ENCODE measurements around the gene EPHA7. TPM values are rescaled to one million over a fixed set of nuclear protein-coding genes. Genes with fewer than 3 reads are reported as not detected.

Gene EPHA7
- total and polyA plus RNA-seq, 2 donors (not counting 1 experiment from before 2014, with no cell fraction given): under 0.01 to 0.03 TPM

GRCh38 chr6:93243231-93243778 is 176.1 kb downstream of the EPHA7 start:
- H3K36me3 ChIP-seq (ENCODE audit: control insufficient read depth, insufficient read depth, low read length): no peaks in the 10 kb centered on the region
- H3K4me1 ChIP-seq (ENCODE audit: control insufficient read depth, extremely low read depth, insufficient read depth, low read length): no peaks in the 10 kb centered on the region
- no peak overlapping the region for H2AFZ ChIP-seq (ENCODE audit: low read length)
- H4K20me1 ChIP-seq (ENCODE audit: control insufficient read depth, extremely low read depth, insufficient read depth, low read length): no peaks in the 10 kb centered on the region
- no peaks in the 10 kb centered on the region for H3K79me2 ChIP-seq (ENCODE audit: control insufficient read depth, insufficient read depth, low read length)
- no peak overlapping the region for H3K4me2 ChIP-seq (ENCODE audit: extremely low read depth, insufficient read depth, low read length)
- no peak for DNase-seq (ENCODE audit: low read depth in 2 of 2)
- no peak for TF ChIP-seq CTCF (conservative IDR thresholded peaks at IDR 0.05 in 1 of 2, IDR thresholded peaks at IDR 0.05 in 1 of 2; ENCODE audit: low read depth in 1 of 2, low read length in 2 of 2)
- TF ChIP-seq EZH2 (IDR thresholded peaks at IDR 0.05; ENCODE audit: low read length, missing control alignments): no peak
- H3K27me3 ChIP-seq (ENCODE audit: control insufficient read depth, insufficient read depth, low read length): no peaks in the 10 kb centered on the region
- H3K9ac ChIP-seq (ENCODE audit: insufficient read depth, low read length): no peak overlapping the region
- H3K9me3 ChIP-seq (ENCODE audit: control insufficient read depth, insufficient read depth, low read depth, low read length): no peaks in the 10 kb centered on the region
- no peak overlapping the region for H3K4me3 ChIP-seq (replicated peaks in 1 of 4; ENCODE audit: control extremely low read depth in 1 of 4, insufficient read depth in 1 of 4, low read depth in 3 of 4, low read length in 4 of 4)
- no peak overlapping the region for H3K27ac ChIP-seq (ENCODE audit: insufficient read depth, low read length)

GRCh38 chr6:93242049-93242448 is 177.3 kb downstream of the EPHA7 start:
- Histone ChIP-seq H3K4me2 (ENCODE audit: extremely low read depth, insufficient read depth, low read length) (no peak overlapping the region), H3K27me3 (ENCODE audit: control insufficient read depth, insufficient read depth, low read length) (no peaks in the 10 kb centered on the region), H3K9ac (ENCODE audit: insufficient read depth, low read length) (no peak overlapping the region), H3K4me1 (ENCODE audit: control insufficient read depth, extremely low read depth, insufficient read depth, low read length) (no peaks in the 10 kb centered on the region), H3K27ac (ENCODE audit: insufficient read depth, low read length) (no peak overlapping the region), H3K9me3 (ENCODE audit: control insufficient read depth, insufficient read depth, low read depth, low read length) (no peaks in the 10 kb centered on the region), H3K4me3 (replicated peaks in 1 of 4; ENCODE audit: control extremely low read depth in 1 of 4, insufficient read depth in 1 of 4, low read depth in 3 of 4, low read length in 4 of 4) (no peak overlapping the region), H3K79me2 (ENCODE audit: control insufficient read depth, insufficient read depth, low read length) (no peaks in the 10 kb centered on the region), H2AFZ (ENCODE audit: low read length) (no peak overlapping the region), H3K36me3 (ENCODE audit: control insufficient read depth, insufficient read depth, low read length) (no peaks in the 10 kb centered on the region), H4K20me1 (ENCODE audit: control insufficient read depth, extremely low read depth, insufficient read depth, low read length) (no peaks in the 10 kb centered on the region)
- TF ChIP-seq CTCF (conservative IDR thresholded peaks at IDR 0.05 in 1 of 2, IDR thresholded peaks at IDR 0.05 in 1 of 2; ENCODE audit: low read depth in 1 of 2, low read length in 2 of 2): no peak
- TF ChIP-seq EZH2 (IDR thresholded peaks at IDR 0.05; ENCODE audit: low read length, missing control alignments): no peak
- no peak for DNase-seq (ENCODE audit: low read depth in 2 of 2)

GRCh38 chr6:93238632-93239031 is 180.7 kb downstream of the EPHA7 start:
- TF ChIP-seq CTCF (conservative IDR thresholded peaks at IDR 0.05 in 1 of 2, IDR thresholded peaks at IDR 0.05 in 1 of 2; ENCODE audit: low read depth in 1 of 2, low read length in 2 of 2): no peak
- no peak for TF ChIP-seq EZH2 (IDR thresholded peaks at IDR 0.05; ENCODE audit: low read length, missing control alignments)
- no peak overlapping the region for H3K4me3 ChIP-seq (replicated peaks in 1 of 4; ENCODE audit: control extremely low read depth in 1 of 4, insufficient read depth in 1 of 4, low read depth in 3 of 4, low read length in 4 of 4)
- H3K9me3 ChIP-seq (ENCODE audit: control insufficient read depth, insufficient read depth, low read depth, low read length): no peaks in the 10 kb centered on the region
- no peak overlapping the region for H2AFZ ChIP-seq (ENCODE audit: low read length)
- no peaks in the 10 kb centered on the region for H3K36me3 ChIP-seq (ENCODE audit: control insufficient read depth, insufficient read depth, low read length)
- no peaks in the 10 kb centered on the region for H3K4me1 ChIP-seq (ENCODE audit: control insufficient read depth, extremely low read depth, insufficient read depth, low read length)
- no peaks in the 10 kb centered on the region for H3K27me3 ChIP-seq (ENCODE audit: control insufficient read depth, insufficient read depth, low read length)
- H3K9ac ChIP-seq (ENCODE audit: insufficient read depth, low read length): no peak overlapping the region
- no peaks in the 10 kb centered on the region for H3K79me2 ChIP-seq (ENCODE audit: control insufficient read depth, insufficient read depth, low read length)
- no peak overlapping the region for H3K27ac ChIP-seq (ENCODE audit: insufficient read depth, low read length)
- DNase-seq (ENCODE audit: low read depth in 2 of 2): no peak
- H3K4me2 ChIP-seq (ENCODE audit: extremely low read depth, insufficient read depth, low read length): no peak overlapping the region
- H4K20me1 ChIP-seq (ENCODE audit: control insufficient read depth, extremely low read depth, insufficient read depth, low read length): no peaks in the 10 kb centered on the region
